Tongue (tissue), 2 donors: ENCODE data around the gene REST. TPM values are rescaled to one million over a fixed set of nuclear protein-coding genes. Genes with fewer than 3 reads are reported as not detected.
A peak's percentile ranks its signal among the peaks of the same experiment; 100 is the strongest.
"Not testable (repeated sequence)": the region's sequence is repeated elsewhere in the genome, so short reads cannot be mapped to it uniquely, and the experiment has no call there.

ENCODE experiments used
- DNase-seq: peaks from one replicate; pipeline ENCODE4 v3.0.0-alpha.2; 2015
- total RNA-seq: library from RNA; depleted of rRNA; stranded (reverse); fragments of >200 nt; gene quantifications from one replicate; pipeline ENCODE4 v1.2.3, GENCODE V29; 2014

Gene REST
- total RNA-seq, 1 donor from 2014 or later = 56.1 TPM

GRCh38 chr4:56908206-56909085, 746 bp downstream of the REST start:
- DNase-seq = peak; percentile 89

GRCh38 chr4:56909086-56909894, 1.6 kb downstream of the REST start:
- peak; percentile 74 for DNase-seq

GRCh38 chr4:56910172-56910967, 2.7 kb downstream of the REST start:
- no peak for DNase-seq

GRCh38 chr4:56914336-56914735, 6.6 kb downstream of the REST start:
- DNase-seq = no peak

- DNase-seq = not testable (repeated sequence)
Measured at GRCh38 chr4:56914977-56915376, 7.3 kb downstream of the REST start.

- no peak for DNase-seq
Measured at GRCh38 chr4:56927196-56927595, 19.5 kb downstream of the REST start.

- no peak for DNase-seq
Measured at GRCh38 chr4:56930638-56931037, 22.9 kb downstream of the REST start.

- no peak for DNase-seq
Measured at GRCh38 chr4:56931924-56932323, 24.2 kb downstream of the REST start.

- no peak for DNase-seq
Measured at GRCh38 chr4:56937262-56937661, 29.6 kb downstream of the REST start.

- not testable (repeated sequence) for DNase-seq
Measured at GRCh38 chr4:56939826-56940225, 32.1 kb downstream of the REST start.

- no peak for DNase-seq
Measured at GRCh38 chr4:56940403-56940802, 32.7 kb downstream of the REST start.

- peak; percentile 65 for DNase-seq
Measured at GRCh38 chr4:56940971-56941370, 33.3 kb downstream of the REST start.

GRCh38 chr4:56941403-56941802, 33.7 kb downstream of the REST start:
- no peak for DNase-seq

- DNase-seq = no peak
Measured at GRCh38 chr4:56953680-56954520, 46.2 kb downstream of the REST start.

- peak; percentile 98 for DNase-seq
Measured at GRCh38 chr4:56958111-56958517, 50.4 kb downstream of the REST start.

- peak; percentile 8 for DNase-seq
Measured at GRCh38 chr4:56959100-56959499, 51.4 kb downstream of the REST start.

- DNase-seq = no peak
Measured at GRCh38 chr4:56961107-56961500, 53.4 kb downstream of the REST start.

GRCh38 chr4:56971383-56971782, 63.7 kb downstream of the REST start:
- no peak for DNase-seq

GRCh38 chr4:56972389-56972788, 64.7 kb downstream of the REST start:
- DNase-seq = no peak

GRCh38 chr4:56972809-56973208, 65.1 kb downstream of the REST start:
- DNase-seq = no peak

GRCh38 chr4:56973336-56973735, 65.6 kb downstream of the REST start:
- no peak for DNase-seq
